ENCODE results near the gene MZB1.
"Not testable (repeated sequence)": the region's sequence is repeated elsewhere in the genome, so short reads cannot be mapped to it uniquely, and the experiment has no call there.

The MZB1 gene

GRCh38 chr5:139410121-139410992 is 20.6 kb upstream of the MZB1 start:
- no peak for DNase-seq

GRCh38 chr5:139409116-139409515 is 19.4 kb upstream of the MZB1 start:
- DNase-seq: not testable (repeated sequence)

GRCh38 chr5:139408191-139408590 is 18.5 kb upstream of the MZB1 start:
- no peak for DNase-seq

- DNase-seq: no peak
Observed at GRCh38 chr5:139407517-139407916, 17.8 kb upstream of the MZB1 start.

- DNase-seq: no peak
Observed at GRCh38 chr5:139406963-139407362, 17.2 kb upstream of the MZB1 start.

GRCh38 chr5:139404484-139404840 is 14.7 kb upstream of the MZB1 start:
- no peak for DNase-seq

- DNase-seq: peak; percentile 93
Observed at GRCh38 chr5:139403787-139404483, 14.2 kb upstream of the MZB1 start, which contains the start of gene SPATA24. Gene SPATA24, minus strand, starts transcription at chr5:139404089. Its CDS starts 29 bp downstream, at chr5:139404060.

- DNase-seq: no peak
Observed at GRCh38 chr5:139403418-139403786, 13.7 kb upstream of the MZB1 start.

- DNase-seq: no peak
Observed at GRCh38 chr5:139402561-139403158, 12.9 kb upstream of the MZB1 start.

- no peak for DNase-seq
Observed at GRCh38 chr5:139401546-139401945, 11.8 kb upstream of the MZB1 start.

GRCh38 chr5:139399501-139400121 is 9.9 kb upstream of the MZB1 start:
- DNase-seq: no peak

- no peak for DNase-seq
Observed at GRCh38 chr5:139397921-139398320, 8.2 kb upstream of the MZB1 start.

- no peak for DNase-seq
Observed at GRCh38 chr5:139396691-139397090, 7.0 kb upstream of the MZB1 start.

GRCh38 chr5:139395844-139396640 is 6.3 kb upstream of the MZB1 start:
- no peak for DNase-seq

GRCh38 chr5:139394654-139395566 is 5.2 kb upstream of the MZB1 start, which contains the start of gene PROB1:
Gene PROB1, minus strand, starts transcription at chr5:139395104. Its CDS starts 23 bp downstream, at chr5:139395081.
- no peak for DNase-seq

- DNase-seq: peak; percentile 46
Observed at GRCh38 chr5:139394123-139394653, 4.5 kb upstream of the MZB1 start.

GRCh38 chr5:139393497-139394122 is 3.9 kb upstream of the MZB1 start:
- DNase-seq: no peak

- DNase-seq: peak; percentile 63
Observed at GRCh38 chr5:139392678-139393496, 3.2 kb upstream of the MZB1 start.

- DNase-seq: no peak
Observed at GRCh38 chr5:139392324-139392677, 2.6 kb upstream of the MZB1 start.
